Activated T-cell treated with anti-CD3 and anti-CD28 coated beads for 24 hours (primary cell): ENCODE measurements around the gene PDE6C.

Experiments
- DNase-seq: peaks from one replicate; pipeline ENCODE4 v3.0.0-alpha.2; 2020; ENCODE audit warnings: low read depth

The PDE6C gene

GRCh38 chr10:93594518-93594917, 17.8 kb upstream of the PDE6C start:
- DNase-seq: no peak

DNA sequence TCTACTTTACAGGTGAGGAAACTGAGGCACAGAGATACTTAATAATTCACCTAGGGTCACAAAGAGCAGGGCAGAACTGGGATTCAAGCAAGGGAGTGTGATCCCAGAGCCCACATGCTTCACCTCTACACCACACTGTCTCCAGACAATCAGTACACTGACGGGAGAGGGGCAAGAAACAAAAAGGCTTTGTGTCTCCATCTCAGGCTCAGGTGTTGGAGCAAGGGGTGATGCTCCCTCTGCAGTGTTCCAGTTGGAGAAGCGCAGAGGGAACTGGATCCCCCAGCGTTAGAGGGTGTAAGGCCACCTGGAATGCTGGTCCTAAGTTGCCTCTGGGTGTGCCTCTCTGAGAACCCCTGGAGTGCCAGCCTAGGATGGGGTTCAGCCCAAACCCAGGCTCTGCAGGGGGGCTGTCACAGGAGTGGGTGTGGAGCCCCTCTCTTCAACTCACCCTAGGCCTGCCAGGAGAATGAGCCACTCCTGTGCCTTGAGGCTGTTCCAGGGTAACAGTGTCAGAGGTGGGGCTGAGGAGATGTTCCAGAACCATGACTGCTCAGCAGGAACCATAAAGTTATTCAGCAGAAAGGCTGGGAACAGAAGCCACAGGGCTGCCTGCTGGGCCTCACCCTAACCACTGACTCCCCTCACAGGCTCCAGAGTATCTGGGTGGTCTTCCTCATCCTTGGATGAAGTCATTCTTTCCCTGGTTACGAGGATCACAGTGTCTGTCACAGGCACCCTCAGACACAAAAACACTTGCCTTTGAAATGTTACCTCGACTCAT, 16.8 kb upstream of the PDE6C start:
- no peak for DNase-seq

GRCh38 chr10:93596539-93596938, 15.8 kb upstream of the PDE6C start:
- DNase-seq: no peak

DNA sequence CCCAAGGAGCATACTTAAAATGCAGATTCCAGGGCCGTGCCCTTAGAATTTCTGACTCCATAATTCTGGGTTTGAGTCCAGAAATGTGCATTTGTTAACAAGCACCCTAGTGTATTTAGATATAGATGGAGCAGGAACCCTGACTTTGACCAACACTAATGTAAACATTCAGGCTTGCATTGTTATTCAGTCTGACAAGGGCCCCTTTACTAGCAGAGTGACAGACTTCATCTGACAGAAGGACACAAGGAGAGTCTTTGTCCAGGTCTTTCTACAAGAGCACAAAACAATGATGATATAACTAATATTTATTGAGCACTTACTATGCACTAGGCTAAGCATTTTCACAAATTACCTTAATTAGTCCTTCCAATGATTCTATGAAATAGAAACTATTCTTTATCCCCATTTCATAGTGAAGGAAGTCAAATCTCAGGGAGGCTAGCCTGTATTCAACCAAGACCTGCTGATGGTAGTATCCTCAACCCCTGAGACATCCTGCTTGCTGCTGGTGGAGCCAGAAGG, 15.2 kb upstream of the PDE6C start:
- DNase-seq: no peak

DNA sequence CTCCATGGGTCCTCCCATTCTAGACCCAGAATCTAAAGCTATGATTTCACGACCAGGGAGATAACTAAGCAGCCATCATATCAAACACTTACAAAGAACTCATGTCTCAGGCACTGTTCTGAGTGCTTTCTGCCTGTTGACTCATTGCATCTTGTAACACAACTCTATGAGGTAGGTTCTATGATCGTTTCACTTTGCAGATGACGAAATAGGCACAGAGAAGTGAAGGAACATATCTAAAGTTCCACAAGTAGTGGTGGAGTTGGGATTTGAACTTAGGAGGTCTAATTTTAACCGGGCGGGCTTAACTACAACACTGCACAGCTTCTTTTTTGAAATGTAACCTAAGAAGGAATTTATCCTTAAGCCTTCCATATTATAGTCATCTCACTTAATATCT, 14.2 kb upstream of the PDE6C start:
- no peak for DNase-seq

GRCh38 chr10:93599335-93599734, 13.0 kb upstream of the PDE6C start:
- no peak for DNase-seq

DNA sequence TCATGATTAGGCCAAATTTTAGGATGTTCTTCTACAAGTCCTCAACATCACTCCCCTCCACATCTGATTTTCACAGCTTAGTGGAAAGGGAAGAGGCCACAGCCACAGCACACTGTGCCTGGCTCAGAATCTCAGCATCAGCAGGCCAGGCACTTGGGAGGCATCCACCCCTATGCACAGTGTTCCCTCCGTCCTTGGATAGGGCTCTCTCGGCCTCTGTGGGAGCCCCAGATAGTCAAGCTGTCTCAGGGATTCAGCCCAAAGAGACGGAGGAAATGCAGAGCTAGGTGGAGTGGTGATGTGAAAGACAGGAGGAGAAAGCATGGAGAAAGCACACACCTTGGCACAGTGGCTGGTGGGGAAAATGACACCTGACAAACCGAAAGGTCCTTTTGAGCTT, 12.6 kb upstream of the PDE6C start:
- no peak for DNase-seq

GRCh38 chr10:93600446-93601145, 11.7 kb upstream of the PDE6C start:
- no peak for DNase-seq

GRCh38 chr10:93601146-93601773, 11.1 kb upstream of the PDE6C start, which contains the start of gene RBP4:
Gene RBP4 (minus strand): TSS chr10:93601235. CDS start chr10:93601028, 207 bp downstream.
- no peak for DNase-seq

GRCh38 chr10:93601774-93602162, 10.6 kb upstream of the PDE6C start:
- no peak for DNase-seq

- DNase-seq: no peak
These were observed 9.3 kb upstream of the PDE6C start for GRCh38 chr10:93603023-93603422.

DNA sequence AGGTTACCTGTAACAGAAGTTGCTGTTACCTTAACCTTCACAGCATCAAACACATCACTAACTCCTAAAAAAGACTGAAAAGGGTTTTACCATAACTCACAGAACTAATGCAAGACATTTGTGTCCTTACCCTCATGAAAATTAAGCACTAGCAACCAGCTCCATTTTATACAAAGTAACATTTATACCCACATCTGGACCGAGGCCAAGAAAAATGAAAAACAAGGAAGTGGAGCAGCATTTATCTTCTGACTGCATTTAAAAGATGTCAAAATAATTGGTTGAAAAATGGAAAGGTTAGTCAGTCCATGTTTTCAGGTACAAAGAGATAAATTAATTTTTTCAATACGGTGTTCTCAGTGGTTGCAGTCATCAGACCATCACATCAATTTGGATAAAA, 8.2 kb upstream of the PDE6C start:
- no peak for DNase-seq

- no peak for DNase-seq
These were observed 3.9 kb upstream of the PDE6C start for GRCh38 chr10:93608421-93608820.

DNA sequence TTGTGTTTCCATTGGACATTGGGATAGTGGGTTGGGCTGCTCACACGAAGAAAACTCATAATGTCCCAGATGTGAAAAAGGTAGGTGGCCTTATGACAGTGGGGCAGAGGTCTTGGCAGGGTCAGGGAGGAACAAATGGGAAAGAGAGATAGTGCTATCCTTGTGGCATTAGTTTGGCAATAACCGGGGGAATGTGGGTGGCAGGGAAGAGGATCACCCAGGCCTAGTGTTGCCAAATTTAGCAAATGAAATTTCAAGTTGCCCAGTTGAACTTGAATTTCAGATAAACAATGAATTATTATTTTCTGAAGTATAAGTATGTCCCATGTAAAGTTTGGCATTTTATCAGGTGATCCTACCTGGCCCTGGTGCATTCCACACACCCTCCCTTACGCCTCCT, 789 bp downstream of the PDE6C start:
- DNase-seq: no peak

DNA sequence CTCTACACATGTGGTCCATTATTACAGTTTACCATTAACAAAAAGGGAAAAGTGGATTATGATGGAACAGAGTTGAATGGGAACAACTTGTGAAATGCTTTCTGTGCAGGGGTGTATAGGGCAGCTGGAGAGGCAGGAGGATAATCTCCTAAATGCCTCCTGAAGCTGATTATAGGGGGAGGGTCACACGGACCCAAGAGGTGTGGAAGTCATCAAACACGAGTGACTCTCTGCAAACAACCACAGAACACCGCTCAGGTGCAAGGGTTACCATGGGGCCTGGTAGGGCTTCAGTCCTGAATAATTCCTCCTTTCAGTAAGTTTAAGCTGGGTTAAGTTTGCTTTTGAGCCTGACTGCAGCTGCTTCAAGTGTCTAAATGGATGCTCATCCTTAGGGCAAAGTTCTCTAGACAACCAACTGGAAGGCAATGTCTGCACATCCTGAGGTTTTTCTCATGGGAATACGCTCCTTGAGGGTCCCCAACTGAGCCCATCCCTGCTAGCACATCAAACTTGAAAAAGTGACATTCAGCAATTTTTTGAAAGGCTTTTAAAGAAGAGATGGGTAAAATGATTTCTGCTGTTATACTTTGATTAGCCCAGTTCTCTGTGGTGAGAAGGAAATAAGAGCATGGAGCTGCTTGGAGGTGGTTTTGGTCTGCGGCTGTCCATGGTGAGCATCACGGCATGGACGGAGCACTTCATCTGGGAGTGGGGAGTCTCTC, 1.9 kb downstream of the PDE6C start:
- no peak for DNase-seq

GRCh38 chr10:93615576-93616235, 3.4 kb downstream of the PDE6C start:
- DNase-seq: no peak

DNA sequence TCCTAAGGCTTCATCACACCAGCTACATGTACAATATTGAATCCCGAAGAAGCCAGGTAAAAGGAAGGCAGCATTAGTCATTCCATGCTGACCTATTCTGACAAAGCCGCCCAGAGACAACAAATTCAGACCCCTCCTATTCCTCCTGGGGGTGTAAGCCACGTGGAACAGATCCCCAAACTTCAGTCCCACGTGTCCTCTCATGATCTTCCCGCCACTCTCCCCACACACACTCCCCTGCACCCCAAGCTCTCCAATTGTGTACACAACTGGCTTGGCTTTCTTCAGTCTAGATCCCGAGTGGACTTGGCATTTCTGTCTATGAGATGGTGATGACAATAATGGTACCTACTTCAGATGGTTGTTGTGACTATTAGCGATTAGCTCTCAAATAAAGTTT, 8.6 kb downstream of the PDE6C start:
- DNase-seq: no peak

DNA sequence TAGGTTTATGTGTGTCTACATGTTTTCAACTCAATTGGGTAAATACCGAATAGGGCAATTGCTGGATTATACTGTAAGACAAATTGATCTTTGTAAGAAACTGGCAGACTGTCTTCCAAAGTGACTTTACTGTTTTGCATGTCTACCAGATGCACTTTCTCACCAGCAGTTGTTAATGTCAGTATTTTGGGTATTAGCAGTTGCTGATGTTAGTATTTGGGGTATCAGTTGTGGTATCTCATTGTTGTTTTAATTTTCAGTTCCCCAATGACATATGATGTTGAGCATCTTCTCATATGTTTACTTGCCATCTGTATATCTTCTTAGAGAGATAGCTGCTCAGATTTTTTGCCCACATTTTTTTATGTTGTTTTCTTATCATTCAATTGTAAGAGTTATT, 10.6 kb downstream of the PDE6C start:
- DNase-seq: no peak

DNA sequence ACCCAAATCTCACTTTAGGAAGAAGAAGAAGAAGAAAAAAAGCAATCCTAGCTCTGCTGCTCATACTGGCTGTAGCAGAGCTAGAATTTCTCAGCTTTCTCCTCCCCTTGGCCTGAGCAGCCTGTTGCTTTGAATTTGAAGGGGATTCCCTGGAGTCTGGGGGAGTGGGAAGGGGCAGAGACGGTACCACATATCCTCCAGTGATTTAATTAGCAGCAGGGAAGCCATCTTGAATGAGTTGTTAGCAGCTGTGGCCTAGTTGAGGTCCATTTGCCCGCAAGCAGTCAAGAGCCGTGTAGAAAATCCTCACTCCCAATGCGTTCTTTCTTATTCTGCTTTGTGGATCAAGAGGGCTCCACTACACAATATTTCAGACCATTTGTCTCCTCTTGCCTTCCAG, 16.5 kb downstream of the PDE6C start:
- DNase-seq: no peak

- no peak for DNase-seq
These were observed 17.4 kb downstream of the PDE6C start for GRCh38 chr10:93629647-93630305.
